ENCODE data around the gene RASA3. TPM values are rescaled to one million over a fixed set of nuclear protein-coding genes. Genes with fewer than 3 reads are reported as not detected.
"Not testable (repeated sequence)": the region's sequence is repeated elsewhere in the genome, so short reads cannot be mapped to it uniquely, and the experiment has no call there.

RASA3 gene
- total and polyA plus RNA-seq, 12 donors = 6.8 to 16.9 (median 10.3) TPM

- WGBS, 2 donors = 90 to 91% methylated on average over 7 of the region's 7 CpGs
- ATAC-seq = no peak
- Histone ChIP-seq H3K4me1 (peaks cover 0 to 14% (median 3%) of the 10 kb centered on the region in 9 donors), H3K4me3 (no peak overlapping the region), H3K9me3 (no peaks in the 10 kb centered on the region), H3K27ac (no peak overlapping the region), H3K27me3 (peaks cover 0 to 7% (median 0%) of the 10 kb centered on the region in 7 donors), H3K36me3 (no peaks in the 10 kb centered on the region)
- intact Hi-C loops (cut with DNase I) = loop anchor here in 2 of 10 donors (10.0 kb wide), 2 partner anchors 72 to 142 kb away; no protein-coding TSS in a partner anchor
- TF ChIP-seq CTCF (IDR thresholded peaks at IDR 0.05) = no peak
- no peak for DNase-seq
Measured at GRCh38 chr13:114136576-114136975, 4.2 kb upstream of the RASA3 start.

GRCh38 chr13:114135731-114136171 is 3.3 kb upstream of the RASA3 start:
- TF ChIP-seq CTCF (IDR thresholded peaks at IDR 0.05) = no peak
- intact Hi-C loops (cut with DNase I) = loop anchor here in 2 of 10 donors (10.0 kb wide), 2 partner anchors 71 to 141 kb away; no protein-coding TSS in a partner anchor
- WGBS, 2 donors = 94 to 95% methylated on average over 15 of the region's 15 CpGs
- Histone ChIP-seq H3K9me3 (no peaks in the 10 kb centered on the region), H3K4me3 (no peak overlapping the region), H3K36me3 (no peaks in the 10 kb centered on the region), H3K27ac (no peak overlapping the region), H3K4me1 (peaks cover 2 to 18% (median 12%) of the 10 kb centered on the region in 9 donors), H3K27me3 (peaks cover 0 to 7% (median 0%) of the 10 kb centered on the region in 7 donors)
- ATAC-seq = no peak
- DNase-seq = no peak

- TF ChIP-seq CTCF (IDR thresholded peaks at IDR 0.05) = no peak
- WGBS, 2 donors = 60 to 66% methylated on average over 12 of the region's 12 CpGs
- peaks cover 9 to 23% (median 18%) of the 10 kb centered on the region in 9 donors for H3K4me1 ChIP-seq
Measured at GRCh38 chr13:114134944-114135610, 2.7 kb upstream of the RASA3 start.

GRCh38 chr13:114134111-114134943 is 1.9 kb upstream of the RASA3 start:
- DNase-seq = no peak

More at GRCh38 chr13:114134944-114135610, 2.7 kb upstream of the RASA3 start:
- ATAC-seq (no peak), DNase-seq (no peak)
- Histone ChIP-seq H3K9me3 (no peaks in the 10 kb centered on the region), H3K36me3 (no peaks in the 10 kb centered on the region), H3K27me3 (peaks cover 0 to under 1% (median 0%) of the 10 kb centered on the region in 7 donors), H3K4me3 (no peak overlapping the region), H3K27ac (peak overlapping the region in 1 of 10 donors; percentile 36)
- intact Hi-C loops (cut with DNase I) = loop anchor here in 3 of 10 donors (5.0 to 10.0 kb wide), 4 partner anchors 68 to 140 kb away; no protein-coding TSS in a partner anchor

GRCh38 chr13:114133552-114133951 is 1.1 kb upstream of the RASA3 start:
- WGBS, 2 donors = 70 to 74% methylated on average over 6 to 7 of the region's 7 CpGs
- ATAC-seq, H3K4me3 ChIP-seq, H3K9me3 ChIP-seq, H3K27ac ChIP-seq, H3K27me3 ChIP-seq, H3K36me3 ChIP-seq: not testable (repeated sequence)
- H3K4me1 ChIP-seq = peaks cover 17 to 38% (median 33%) of the 10 kb centered on the region in 9 donors
- peak in 1 of 2 donors; percentile 3 for DNase-seq
- intact Hi-C loops (cut with DNase I) = loop anchor here in 3 of 10 donors (5.0 to 10.0 kb wide), 4 partner anchors 66 to 139 kb away; no protein-coding TSS in a partner anchor

More at GRCh38 chr13:114134111-114134943, 1.9 kb upstream of the RASA3 start:
- WGBS, 2 donors = 29 to 45% methylated on average over 21 of the region's 21 CpGs
- intact Hi-C loops (cut with DNase I) = loop anchor here in 3 of 10 donors (5.0 to 10.0 kb wide), 4 partner anchors 67 to 140 kb away; no protein-coding TSS in a partner anchor
- H3K4me3 ChIP-seq = no peak overlapping the region
- H3K4me1 ChIP-seq = peaks cover 16 to 31% (median 25%) of the 10 kb centered on the region in 9 donors
- no peak for TF ChIP-seq CTCF (IDR thresholded peaks at IDR 0.05)
- no peak for ATAC-seq
- H3K27ac ChIP-seq = peak overlapping the region in 3 of 10 donors; percentile 22 to 36 (median 28)
- H3K36me3 ChIP-seq = no peaks in the 10 kb centered on the region
- no peaks in the 10 kb centered on the region for H3K27me3 ChIP-seq
- H3K9me3 ChIP-seq = no peaks in the 10 kb centered on the region

DNA sequence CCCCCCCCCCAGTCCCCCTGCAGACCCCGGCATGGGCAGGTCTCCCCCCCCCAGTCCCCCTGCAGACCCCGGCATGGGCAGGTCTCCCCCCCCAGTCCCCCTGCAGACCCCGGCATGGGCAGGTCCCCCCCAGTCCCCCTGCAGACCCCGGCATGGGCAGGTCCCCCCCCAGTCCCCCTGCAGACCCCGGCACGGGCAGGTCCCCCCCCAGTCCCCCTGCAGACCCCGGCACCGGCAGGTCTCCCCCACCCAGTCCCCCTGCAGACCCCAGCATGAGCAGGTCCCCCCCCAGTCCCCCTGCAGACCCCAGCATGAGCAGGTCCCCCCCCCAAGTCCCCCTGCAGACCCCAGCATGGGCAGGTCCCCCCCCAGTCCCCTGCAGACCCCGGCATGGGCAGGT is 703 bp upstream of the RASA3 start:
- H3K4me1 ChIP-seq = peaks cover 21 to 43% (median 37%) of the 10 kb centered on the region in 9 donors
- H3K9me3 ChIP-seq, DNase-seq, H3K36me3 ChIP-seq, ATAC-seq, H3K27me3 ChIP-seq: not testable (repeated sequence)
- WGBS, 2 donors = 35 to 55% methylated on average over 2 to 7 of the region's 9 CpGs
- H3K4me3 ChIP-seq = peak overlapping the region in 1 of 10 donors; percentile 79
- intact Hi-C loops (cut with DNase I) = loop anchor here in 3 of 10 donors (5.0 to 10.0 kb wide), 4 partner anchors 66 to 138 kb away; no protein-coding TSS in a partner anchor
- peak overlapping the region in 1 of 10 donors; percentile 81 for H3K27ac ChIP-seq

Measured in heart right ventricle (tissue), 16 donors.